ENCODE measurements around the gene LMX1B.

DNA sequence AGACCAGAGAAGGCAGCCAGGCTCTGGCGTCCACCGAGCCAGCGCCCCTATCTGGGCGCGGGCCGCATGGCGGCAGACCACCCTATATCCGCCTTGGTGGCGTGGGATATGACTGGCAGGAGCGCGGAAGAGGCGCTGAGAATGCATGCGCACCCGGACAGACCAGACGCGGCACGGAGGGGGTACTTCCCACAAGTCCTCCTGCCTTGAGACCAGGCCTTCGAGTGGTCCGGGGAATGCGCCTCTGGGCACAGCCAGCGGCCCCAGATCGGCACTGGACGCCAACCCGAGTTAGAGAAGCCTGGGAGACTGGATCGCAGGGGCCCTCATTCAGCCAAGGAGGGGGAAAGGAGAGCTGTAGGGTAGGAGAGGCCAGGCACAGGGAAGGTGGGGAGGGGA lies 2.5 kb upstream of the LMX1B start:
- TF ChIP-seq, protein P1, sequence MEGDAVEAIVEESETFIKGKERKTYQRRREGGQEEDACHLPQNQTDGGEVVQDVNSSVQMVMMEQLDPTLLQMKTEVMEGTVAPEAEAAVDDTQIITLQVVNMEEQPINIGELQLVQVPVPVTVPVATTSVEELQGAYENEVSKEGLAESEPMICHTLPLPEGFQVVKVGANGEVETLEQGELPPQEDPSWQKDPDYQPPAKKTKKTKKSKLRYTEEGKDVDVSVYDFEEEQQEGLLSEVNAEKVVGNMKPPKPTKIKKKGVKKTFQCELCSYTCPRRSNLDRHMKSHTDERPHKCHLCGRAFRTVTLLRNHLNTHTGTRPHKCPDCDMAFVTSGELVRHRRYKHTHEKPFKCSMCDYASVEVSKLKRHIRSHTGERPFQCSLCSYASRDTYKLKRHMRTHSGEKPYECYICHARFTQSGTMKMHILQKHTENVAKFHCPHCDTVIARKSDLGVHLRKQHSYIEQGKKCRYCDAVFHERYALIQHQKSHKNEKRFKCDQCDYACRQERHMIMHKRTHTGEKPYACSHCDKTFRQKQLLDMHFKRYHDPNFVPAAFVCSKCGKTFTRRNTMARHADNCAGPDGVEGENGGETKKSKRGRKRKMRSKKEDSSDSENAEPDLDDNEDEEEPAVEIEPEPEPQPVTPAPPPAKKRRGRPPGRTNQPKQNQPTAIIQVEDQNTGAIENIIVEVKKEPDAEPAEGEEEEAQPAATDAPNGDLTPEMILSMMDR (IDR thresholded peaks at IDR 0.05) = no peak
- TF ChIP-seq POLR2AphosphoS5 (IDR thresholded peaks at IDR 0.05; ENCODE audit: low read depth, low read length) (no peak), SIN3A (IDR thresholded peaks at IDR 0.05; ENCODE audit: borderline replicate concordance, insufficient read depth, low read depth, low read length) (no peak), TCF7L2 (IDR thresholded peaks at IDR 0.05; ENCODE audit: low read depth, low read length) (no peak), REST (IDR thresholded peaks at IDR 0.05; ENCODE audit: insufficient read depth in 1 of 2, low read depth in 2 of 2, low read length in 1 of 2) (no peak)
